NCI-H446 (cell line): ENCODE results near the gene KLHL40.

ENCODE experiments used
- DNase-seq, 2 experiments: peaks; one replicate each; lab custom pipeline; 2025; lab: John Stamatoyannopoulos, UW

Gene KLHL40

GRCh38 chr3:42685363-42685881, at the start of gene KLHL40:
Gene KLHL40, plus strand, starts transcription at chr3:42685537. Its CDS starts 82 bp downstream, at chr3:42685619.
- DNase-seq, result no peak

- DNase-seq, result no peak
These were observed 48.3 kb upstream of the KLHL40 start for GRCh38 chr3:42637001-42637400.

GRCh38 chr3:42638339-42638842, 46.9 kb upstream of the KLHL40 start:
- no peak for DNase-seq

GRCh38 chr3:42639192-42639591, 46.1 kb upstream of the KLHL40 start:
- no peak for DNase-seq

- DNase-seq, result no peak
These were observed 45.2 kb upstream of the KLHL40 start for GRCh38 chr3:42640129-42640528.

GRCh38 chr3:42640771-42641370, 44.5 kb upstream of the KLHL40 start:
- no peak for DNase-seq

- no peak for DNase-seq
These were observed 37.4 kb upstream of the KLHL40 start for GRCh38 chr3:42647821-42648459.

- no peak for DNase-seq
These were observed 36.3 kb upstream of the KLHL40 start for GRCh38 chr3:42649006-42649405.

GRCh38 chr3:42649783-42650182, 35.6 kb upstream of the KLHL40 start:
- no peak for DNase-seq

GRCh38 chr3:42651248-42652091, 33.9 kb upstream of the KLHL40 start:
- DNase-seq, result no peak

- DNase-seq, result no peak
These were observed 33.1 kb upstream of the KLHL40 start for GRCh38 chr3:42652251-42652610.

- peak in 1 of 2 experiments; percentile 34 for DNase-seq
These were observed 32.6 kb upstream of the KLHL40 start for GRCh38 chr3:42652611-42653302.

GRCh38 chr3:42653303-42653559, 32.1 kb upstream of the KLHL40 start:
- no peak for DNase-seq

- peak in 1 of 2 experiments; percentile 36 for DNase-seq
These were observed 31.6 kb upstream of the KLHL40 start, which contains the start of gene ZBTB47 for GRCh38 chr3:42653560-42654330. Gene ZBTB47, plus strand, starts transcription at chr3:42653697. Its CDS starts 4,659 bp downstream, at chr3:42658356.

- peak in 1 of 2 experiments; percentile 38 for DNase-seq
These were observed 30.8 kb upstream of the KLHL40 start for GRCh38 chr3:42654331-42655201.

- no peak for DNase-seq
These were observed 29.9 kb upstream of the KLHL40 start for GRCh38 chr3:42655331-42655888.

GRCh38 chr3:42655980-42656679, 29.2 kb upstream of the KLHL40 start:
- DNase-seq, result peak in 1 of 2 experiments; percentile 8

GRCh38 chr3:42656680-42657610, 28.4 kb upstream of the KLHL40 start:
- no peak for DNase-seq
